NT2/D1 (cell line): ENCODE results near the gene CRNN.

Experiments
- SUZ12 ChIP-seq: IDR thresholded peaks from 2 replicates; pipeline ENCODE4 v1.6.1; 2011; ENCODE audit not compliant: insufficient read length, insufficient read depth; ENCODE audit errors: extremely low read depth
- YY1 ChIP-seq: IDR thresholded peaks from 2 replicates; pipeline ENCODE4 v1.6.1; 2011; ENCODE audit not compliant: insufficient read length, insufficient read depth

GRCh38 chr1:152442301-152442700, 28.2 kb upstream of the CRNN start:
- no peak for TF ChIP-seq YY1
- TF ChIP-seq SUZ12: no peak
